GM21515 (cell line): ENCODE results near the gene FNBP1L.
"Not testable (repeated sequence)": the region's sequence is repeated elsewhere in the genome, so short reads cannot be mapped to it uniquely, and the experiment has no call there.

Experiments used
- ATAC-seq: cut with Tn5 transposase; IDR thresholded peaks from one replicate; pipeline ENCODE4 v1.9.1; 2021; ENCODE audit not compliant: unreplicated experiment

The FNBP1L gene

DNA sequence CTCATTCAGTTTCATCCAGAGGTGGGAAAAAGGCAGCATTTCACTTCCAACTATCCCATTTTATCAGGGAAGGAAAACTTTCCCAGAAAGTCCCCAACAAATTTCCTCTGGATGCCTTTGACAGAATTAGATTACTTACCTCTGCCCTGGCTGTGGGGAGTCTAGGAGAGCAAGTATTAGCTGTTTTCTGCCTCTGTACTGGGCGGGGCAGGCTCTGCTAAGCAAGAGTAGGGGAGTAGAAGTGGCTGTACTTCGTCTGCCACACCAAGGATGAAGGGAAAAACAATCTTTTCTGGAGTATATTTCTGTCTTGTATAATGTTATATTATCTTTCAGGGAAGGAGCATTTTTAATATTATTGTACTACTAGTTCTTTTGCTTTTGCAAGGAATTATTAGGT, 78.5 kb downstream of the FNBP1L start:
- no peak for ATAC-seq

DNA sequence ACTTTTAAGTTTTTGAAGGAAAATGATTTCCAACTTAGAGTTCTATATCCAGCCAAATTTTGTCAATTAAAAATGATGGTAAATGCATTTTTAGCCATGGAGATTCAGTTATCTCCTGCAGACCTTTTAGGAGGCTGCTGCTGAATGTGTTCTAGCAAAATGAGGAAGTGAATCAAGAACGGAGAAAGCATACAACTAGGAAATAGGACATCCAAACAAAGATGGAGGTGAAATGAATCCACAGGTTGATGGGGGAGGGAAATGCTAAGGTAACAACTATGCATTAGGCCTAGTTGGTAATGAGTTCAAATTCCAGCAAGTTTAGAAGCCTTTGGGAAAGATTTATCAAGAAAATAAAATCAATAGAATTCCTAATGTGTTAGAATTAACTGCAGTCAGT, 80.5 kb downstream of the FNBP1L start:
- no peak for ATAC-seq

DNA sequence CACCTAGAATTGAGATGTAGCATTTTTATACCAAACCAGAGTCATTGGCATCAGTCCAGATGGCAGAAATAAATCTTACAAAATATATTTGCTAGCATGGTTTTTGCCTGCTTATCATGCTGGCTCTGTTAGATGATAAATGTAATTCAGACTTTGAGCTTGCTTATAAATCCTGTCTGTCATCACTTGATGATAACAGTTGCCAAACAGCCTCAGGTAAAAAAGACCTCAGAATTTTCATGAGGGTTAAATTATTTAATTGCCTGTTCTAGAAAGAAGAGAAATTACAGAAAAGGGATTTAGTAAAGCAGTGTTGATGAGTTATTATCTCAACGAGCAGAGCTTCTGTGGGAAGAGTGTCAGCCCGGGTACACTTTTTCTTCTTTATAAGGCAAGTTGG, 83.3 kb downstream of the FNBP1L start:
- no peak for ATAC-seq

DNA sequence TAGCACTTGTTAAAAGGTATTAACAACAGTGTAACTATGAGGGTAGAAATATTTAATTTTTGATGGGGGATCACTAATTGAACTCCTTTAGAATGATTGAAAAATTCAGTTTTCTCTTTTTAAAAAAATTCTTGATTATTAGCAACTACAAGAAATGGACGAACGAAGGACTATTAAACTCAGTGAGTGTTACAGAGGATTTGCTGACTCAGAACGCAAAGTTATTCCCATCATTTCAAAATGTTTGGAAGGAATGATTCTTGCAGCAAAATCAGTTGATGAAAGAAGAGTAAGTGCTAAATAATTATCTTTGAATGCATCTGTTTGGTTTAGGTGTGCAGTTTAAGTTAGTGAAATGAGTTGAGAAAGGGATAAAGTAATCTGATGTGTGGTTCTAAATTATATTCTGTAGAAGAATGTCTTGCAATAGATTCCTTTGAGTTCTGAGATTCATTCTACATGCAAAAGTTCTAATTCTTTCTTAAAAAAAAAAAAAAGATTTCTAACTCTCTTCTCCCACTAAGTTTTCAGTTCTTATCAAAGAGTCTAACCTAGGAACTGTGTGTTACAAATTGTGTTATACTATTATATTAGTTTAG, 85.0 kb downstream of the FNBP1L start:
- no peak for ATAC-seq

DNA sequence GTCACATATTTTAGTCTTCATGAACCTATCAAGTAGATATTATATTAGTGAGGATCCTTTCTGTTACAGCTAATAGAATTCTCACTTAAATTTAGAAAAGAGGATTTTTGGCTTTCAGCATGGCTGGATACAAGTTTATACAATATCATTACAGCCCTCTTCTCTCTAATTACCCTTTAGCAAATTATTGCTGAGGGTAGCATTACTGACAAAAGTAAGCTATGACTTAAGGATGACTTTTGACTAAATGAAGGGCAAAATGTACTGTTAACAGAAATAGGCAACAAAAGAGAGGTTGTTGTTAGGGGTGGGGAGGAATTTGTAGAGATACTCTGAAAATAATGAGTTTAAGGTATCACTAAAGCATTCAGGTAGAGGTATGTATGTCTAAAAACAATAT, 85.8 kb downstream of the FNBP1L start:
- no peak for ATAC-seq

DNA sequence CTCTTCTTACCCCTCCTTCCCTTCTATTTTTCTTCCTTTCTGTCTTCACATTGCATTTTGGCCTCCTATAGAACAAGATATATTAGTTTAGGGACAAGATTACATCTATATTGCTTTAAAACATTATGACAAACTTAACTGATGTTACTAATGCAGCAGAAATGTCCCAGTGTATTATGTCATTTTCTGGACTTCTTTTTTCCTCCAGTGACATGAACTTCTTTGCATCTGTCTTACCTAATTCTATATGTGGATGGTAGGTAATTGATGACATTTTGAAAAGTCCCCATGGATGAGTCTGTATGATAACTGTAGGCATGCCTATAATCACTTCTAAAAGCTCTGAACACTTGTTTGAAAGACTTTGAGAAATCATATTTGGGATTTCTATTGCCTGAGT, 89.5 kb downstream of the FNBP1L start:
- ATAC-seq = no peak

DNA sequence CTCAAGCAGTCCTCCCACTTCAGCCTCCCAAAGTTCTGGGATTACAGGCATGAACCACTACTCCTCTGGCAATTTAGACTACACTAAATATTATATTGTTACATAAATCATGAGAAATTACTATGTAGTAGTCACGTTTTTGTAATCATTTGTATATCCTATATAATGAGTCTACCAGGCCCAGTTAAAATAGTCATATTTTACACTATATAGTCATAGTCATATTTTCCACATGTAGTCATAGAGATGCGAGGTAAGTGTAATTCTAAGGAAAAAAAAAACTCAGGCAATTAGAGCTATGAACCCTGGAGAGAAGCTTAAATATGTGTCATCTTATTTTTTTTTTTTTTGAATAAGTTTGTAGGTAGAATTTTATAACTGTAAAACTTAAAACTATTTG, 90.0 kb downstream of the FNBP1L start:
- ATAC-seq = no peak

DNA sequence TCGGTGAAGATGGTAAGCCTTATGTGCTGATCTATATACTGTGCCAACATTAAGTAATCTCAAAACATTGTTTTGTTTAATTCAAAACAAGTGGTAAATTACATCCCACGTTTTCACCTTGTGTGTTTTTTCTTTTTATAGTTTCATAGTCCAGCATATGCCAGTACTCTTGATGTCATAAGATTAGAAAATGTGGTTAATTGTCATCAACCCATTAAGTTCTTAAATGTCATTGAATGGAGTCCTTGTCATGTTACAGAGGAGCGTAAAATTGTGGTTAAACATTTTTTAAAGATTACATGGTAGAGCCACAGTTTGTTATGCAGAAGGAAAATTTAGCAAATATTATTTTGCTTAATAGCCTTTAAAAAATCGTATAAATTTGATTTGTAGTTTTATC, 93.1 kb downstream of the FNBP1L start:
- no peak for ATAC-seq

DNA sequence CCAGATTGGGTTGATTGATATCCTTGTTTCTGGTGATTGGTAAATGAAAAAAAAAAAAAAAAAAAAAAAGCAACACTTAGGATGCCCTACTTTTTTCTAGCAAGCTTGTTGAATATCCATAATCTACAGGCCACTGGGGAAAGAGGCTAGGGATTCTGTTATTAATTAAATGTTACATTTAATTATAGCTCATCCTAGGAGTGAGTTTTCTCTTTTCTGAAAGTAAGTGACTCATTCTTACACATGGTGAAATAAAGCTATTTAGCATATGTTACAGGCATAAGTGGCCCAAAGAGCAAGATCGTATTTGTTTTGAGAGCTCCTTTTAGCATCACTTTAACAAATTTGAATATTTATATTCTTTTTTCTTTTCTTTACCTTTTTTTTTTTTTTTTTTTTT, 94.5 kb downstream of the FNBP1L start:
- no peak for ATAC-seq

DNA sequence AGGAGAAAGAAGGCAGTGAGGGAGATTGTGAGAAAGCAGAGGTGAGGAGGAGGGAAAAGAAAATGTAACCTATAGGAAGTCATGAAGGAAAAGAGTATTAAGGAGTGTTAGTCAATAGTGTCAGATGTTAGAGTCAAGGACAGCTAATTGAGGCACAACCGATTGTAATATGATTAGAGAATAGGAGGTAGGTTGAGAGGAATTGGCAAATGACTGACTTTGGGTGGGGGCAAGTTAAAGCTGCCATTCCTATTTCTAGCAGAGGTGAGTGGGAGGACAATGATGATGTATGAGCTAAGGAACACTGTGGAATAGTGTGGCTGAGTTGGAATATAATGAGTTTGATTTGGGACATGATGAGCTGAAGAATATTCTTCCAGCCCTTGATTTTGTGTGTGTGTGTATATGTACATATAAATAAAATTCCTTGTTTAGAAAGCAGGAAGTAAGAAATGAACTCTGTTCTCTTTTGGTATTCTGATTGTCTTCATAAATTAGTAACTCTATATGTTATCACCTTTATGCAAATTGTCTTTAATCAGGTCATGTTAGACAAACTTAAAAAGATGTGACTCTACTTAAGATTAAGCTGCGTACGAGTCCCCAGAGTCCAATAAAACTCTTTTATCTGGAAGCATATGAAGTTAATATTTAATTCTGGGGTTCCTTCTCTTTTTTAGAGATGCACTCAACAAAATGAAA, 98.4 kb downstream of the FNBP1L start:
- ATAC-seq = no peak

DNA sequence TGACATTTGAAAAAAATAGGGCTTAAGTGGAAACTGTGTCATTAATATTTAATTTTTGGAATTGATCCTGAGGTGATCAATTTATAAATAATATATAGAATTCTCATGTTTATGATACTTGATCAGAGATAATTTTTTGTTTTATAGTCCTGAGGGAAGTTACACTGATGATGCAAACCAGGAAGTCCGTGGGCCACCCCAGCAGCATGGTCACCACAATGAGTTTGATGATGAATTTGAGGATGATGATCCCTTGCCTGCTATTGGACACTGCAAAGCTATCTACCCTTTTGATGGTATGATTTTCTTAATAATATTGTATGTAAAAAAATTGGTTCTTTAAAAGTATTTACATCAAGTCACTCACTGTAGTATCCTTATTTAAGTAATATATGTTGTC, 101.2 kb downstream of the FNBP1L start:
- no peak for ATAC-seq

DNA sequence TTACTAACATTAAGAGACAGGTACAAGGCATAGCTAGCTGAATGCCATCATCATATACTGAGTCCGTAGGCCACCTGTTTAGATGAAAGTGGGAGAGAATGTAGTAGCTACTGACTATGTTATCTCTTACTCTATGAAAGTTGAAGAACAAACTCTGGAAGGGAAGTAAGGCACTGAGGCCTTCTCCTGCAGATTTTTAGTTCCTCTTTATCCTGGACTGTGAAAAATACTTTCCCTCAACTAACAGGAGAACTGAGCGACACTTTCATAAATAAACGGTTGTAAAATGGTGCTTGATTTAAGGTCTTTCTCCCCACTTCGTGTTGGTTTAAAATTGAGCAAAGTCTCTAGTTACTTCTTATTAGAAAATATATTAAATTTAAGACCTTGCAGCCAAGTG, 101.9 kb downstream of the FNBP1L start:
- ATAC-seq = no peak

DNA sequence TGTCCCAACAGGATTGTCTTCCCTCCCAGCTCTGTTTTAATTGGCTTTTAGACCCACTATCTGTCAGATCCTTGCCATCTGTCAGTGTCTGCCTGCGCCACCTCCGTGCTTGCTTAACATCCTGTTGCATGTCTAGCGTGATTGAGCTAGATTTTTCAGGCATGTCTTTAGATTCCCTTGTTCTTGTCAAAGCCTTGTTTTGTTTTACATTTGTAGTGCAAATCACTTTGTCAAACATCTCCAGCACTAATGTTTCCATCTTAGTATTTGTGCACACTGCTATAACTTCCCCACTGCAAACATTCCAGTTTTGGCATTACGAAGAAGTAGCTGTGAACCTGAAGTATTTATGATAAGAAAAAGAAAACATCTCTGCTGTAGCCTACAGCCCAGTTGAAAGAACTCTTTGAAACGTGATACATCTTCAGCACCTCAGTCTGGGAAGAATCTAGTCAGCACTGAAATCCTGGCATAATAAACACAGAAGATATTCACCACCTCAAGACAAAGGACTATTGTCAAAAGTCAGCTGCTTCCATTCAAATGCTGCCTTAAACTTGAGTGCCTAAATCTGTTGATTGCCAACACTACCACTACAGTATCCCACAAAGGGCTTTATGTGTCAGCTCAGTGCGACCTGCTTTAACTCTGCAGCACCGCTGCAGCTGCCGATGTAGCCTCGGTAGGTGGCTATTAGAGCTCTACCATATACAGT, 105.0 kb downstream of the FNBP1L start:
- ATAC-seq = no peak

DNA sequence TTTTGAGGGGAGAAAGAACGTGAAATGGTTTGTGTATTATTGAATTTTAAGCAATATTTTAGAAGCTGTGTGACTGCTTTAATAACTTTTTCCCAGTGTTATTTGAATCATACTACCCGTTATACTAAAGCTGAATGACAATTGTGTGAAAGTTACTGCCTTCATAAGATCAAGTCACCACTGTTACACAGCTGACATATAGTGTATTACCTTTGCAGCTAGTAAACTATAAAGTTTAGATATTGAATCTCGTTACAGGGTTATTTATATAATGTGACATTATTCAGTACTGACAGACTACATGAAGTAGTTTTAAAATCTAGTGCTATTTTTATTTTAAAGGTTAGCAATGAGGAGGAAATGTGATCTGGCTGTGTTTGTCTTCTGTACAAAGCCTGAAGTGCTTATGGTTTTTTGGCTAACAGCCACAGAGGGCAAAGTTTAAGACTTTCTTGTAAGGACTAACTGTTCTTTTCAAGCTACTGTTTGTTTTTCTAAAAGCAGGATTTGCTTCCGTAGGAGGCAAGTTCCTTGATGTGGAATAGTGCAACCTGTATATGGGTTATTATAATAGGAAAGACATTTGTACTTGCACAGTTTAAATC, 106.1 kb downstream of the FNBP1L start:
- not testable (repeated sequence) for ATAC-seq

DNA sequence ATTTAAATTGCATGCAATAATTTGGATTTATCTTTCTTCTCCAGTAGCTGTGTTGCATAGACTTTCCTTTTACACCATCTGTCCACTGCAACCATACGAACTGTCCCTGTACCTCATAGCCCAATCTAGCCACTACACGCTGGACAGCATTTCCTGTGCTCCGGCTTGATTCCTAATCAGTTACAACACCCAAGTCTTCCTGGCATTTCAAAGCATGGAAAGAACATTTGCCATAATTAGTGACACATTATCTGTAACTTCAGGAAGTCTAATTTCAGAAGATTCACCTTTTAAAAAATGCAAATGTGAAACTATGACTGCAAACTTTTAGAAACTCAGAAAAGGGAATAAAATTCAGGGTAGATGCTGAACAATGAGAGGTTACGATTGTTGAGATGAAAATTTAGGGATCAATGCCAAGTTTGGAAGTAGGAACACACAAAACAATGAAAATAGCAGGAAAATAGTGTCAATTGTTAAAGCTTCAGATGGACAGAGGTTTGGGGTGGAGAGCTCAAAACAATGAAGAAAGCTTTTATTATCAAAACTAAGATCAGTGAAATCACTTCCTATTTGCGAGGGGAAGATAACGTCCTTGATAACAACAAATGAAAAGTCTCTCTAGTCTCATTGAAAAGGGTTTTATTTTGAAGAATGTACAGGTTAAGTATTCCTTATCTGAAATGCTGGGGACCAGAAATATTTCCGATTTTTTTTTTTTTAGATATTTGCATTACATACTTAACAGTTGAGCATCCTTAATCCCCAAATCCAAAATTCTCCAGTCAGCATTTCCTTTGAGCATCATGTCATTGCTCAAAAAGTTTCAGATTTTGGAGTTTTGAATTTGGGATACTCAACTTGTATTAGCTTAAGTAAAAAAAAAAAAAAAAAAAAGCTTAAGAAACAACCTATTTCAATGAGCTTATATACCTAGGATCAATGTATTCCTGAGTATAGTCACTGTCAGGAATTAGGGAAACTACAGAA, 107.3 kb downstream of the FNBP1L start:
- ATAC-seq = no peak

DNA sequence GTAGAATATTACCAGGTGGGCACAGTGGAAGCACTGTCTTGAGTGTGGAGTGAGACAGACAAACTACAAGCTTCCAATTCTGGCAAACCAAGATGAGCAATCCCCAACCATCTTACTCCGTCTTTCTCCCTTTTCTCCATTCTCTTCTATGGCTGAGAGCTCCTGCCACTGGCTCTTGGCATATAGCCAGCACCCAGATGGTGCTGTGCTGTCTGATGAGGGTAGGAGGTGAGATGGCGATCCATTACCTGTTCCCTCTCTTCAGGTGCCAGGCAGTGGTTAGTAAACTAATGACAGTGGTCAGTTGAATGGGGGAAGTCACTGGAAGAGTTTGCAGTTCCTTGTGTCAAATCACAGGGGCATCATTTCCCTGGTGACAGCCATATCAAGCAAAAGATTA, 108.4 kb downstream of the FNBP1L start:
- no peak for ATAC-seq

DNA sequence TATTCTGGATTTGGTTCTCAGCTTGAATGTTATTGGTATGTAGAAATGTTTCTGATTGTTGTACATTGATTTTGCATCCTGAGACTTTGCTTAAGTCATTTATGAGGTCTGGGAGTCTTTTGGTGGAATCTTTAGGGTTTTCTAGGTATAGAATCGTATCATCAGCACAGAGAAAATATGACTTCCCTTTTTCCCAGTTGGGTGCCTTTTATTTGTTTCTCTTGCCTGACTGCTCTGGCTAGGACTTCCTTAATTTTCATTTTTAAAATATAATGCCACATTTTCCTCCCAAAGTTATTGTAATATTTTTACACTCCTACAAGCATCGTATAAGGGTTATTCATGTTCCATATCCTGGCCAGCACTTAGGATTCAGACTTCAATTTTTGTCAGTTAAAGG, 111.1 kb downstream of the FNBP1L start:
- ATAC-seq = no peak

DNA sequence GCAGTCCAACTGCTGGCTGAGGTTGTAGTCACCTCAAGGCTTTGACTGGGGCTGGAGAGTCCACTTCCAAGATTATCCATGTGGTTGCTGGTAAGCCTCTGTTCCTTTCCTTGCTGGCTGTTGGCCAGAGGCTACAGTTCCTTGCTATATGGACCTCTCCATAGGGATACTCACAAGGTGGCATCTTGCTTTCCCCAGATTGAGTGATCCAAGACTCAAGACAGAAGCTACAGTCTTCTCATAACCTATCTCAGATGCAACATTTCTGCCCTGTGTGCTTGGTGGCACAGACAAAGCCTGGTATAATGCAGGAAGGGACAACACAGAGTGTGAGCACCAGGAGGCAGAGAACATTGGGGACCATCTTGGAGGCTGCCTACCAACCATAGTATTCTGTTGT, 111.8 kb downstream of the FNBP1L start:
- ATAC-seq = no peak

DNA sequence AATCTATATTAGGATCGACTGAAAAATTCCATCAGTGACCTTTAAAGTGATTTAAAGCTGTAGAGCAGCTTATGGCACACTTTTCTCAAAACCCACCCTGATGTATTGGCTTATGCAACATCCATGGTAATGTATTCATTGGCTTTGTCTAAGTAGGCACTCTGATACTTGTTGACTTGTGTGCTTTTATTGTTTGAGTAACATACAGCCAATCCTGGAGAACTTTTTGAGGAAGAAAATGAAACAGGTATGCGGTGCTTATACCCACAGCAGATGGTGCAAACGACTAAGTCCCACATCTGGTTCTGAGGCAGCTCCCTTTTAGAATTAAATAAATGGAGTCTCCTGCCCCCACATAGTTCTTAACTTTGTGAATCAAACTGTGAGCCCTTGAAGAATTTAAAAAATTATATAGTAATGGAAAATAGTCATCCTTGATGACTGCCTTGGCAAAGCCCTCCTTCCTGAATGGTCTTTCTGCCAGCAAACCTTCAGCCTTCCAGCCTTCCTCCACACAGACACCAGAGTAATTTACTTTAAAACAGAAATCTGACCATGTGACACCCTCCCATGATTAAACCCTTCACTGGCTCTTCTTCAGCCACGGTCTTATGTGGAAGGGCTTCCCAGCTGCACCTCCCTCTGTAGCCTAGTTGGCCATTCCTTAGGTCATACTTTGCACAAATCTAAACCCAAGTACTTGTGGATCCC, 117.7 kb downstream of the FNBP1L start:
- ATAC-seq = no peak

DNA sequence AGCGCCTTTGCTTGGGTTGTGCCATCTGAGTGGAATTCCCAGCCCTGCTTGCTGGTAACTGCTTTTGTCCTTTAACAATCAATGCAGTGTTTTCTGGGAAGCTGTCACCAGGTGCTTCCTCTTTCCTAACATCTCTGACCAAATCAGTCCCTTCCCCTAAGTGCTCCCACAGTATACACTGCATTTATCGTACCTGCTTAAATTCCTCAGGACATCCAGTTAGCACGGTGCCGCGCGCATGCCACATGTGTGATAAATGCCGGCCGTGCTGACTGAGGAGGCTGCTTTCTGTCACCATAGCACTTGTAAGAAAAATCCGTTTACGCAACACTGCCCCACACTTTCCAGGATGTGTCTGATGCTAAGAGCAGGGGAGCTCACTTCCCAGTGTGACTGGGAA, 118.3 kb downstream of the FNBP1L start:
- no peak for ATAC-seq
